GM19193 (cell line): ENCODE measurements around the gene CADM1.

Experiments used
- POLR2A ChIP-seq: IDR thresholded peaks from 4 replicates; pipeline ENCODE4 v1.6.1; 2011; ENCODE audit not compliant: insufficient read depth, insufficient read length; ENCODE audit errors: extremely low read depth

CADM1 gene

GRCh38 chr11:115384236-115384635, 120.0 kb downstream of the CADM1 start:
- no peak for TF ChIP-seq POLR2A

GRCh38 chr11:115383431-115383830, 120.8 kb downstream of the CADM1 start:
- TF ChIP-seq POLR2A: no peak

- TF ChIP-seq POLR2A: no peak
These were observed 124.7 kb downstream of the CADM1 start for GRCh38 chr11:115379528-115379927.

- no peak for TF ChIP-seq POLR2A
These were observed 125.7 kb downstream of the CADM1 start for GRCh38 chr11:115378557-115378956.

- no peak for TF ChIP-seq POLR2A
These were observed 126.3 kb downstream of the CADM1 start for GRCh38 chr11:115377882-115378296.

- TF ChIP-seq POLR2A: no peak
These were observed 135.6 kb downstream of the CADM1 start for GRCh38 chr11:115368616-115369015.

GRCh38 chr11:115366826-115367225, 137.4 kb downstream of the CADM1 start:
- TF ChIP-seq POLR2A: no peak

GRCh38 chr11:115365907-115366306, 138.3 kb downstream of the CADM1 start:
- TF ChIP-seq POLR2A: no peak

- no peak for TF ChIP-seq POLR2A
These were observed 139.3 kb downstream of the CADM1 start for GRCh38 chr11:115364896-115365295.

- TF ChIP-seq POLR2A: no peak
These were observed 140.3 kb downstream of the CADM1 start for GRCh38 chr11:115363921-115364320.

GRCh38 chr11:115363426-115363825, 140.8 kb downstream of the CADM1 start:
- TF ChIP-seq POLR2A: no peak

- no peak for TF ChIP-seq POLR2A
These were observed 141.2 kb downstream of the CADM1 start for GRCh38 chr11:115362997-115363396.

GRCh38 chr11:115361025-115361424, 143.2 kb downstream of the CADM1 start:
- no peak for TF ChIP-seq POLR2A

- no peak for TF ChIP-seq POLR2A
These were observed 143.9 kb downstream of the CADM1 start for GRCh38 chr11:115360186-115360824.

- TF ChIP-seq POLR2A: no peak
These were observed 147.1 kb downstream of the CADM1 start for GRCh38 chr11:115357066-115357465.

GRCh38 chr11:115352805-115353485, 151.3 kb downstream of the CADM1 start:
- TF ChIP-seq POLR2A: no peak
